ENCODE data around the gene EXOC3L4. TPM values are rescaled to one million over a fixed set of nuclear protein-coding genes. Genes with fewer than 3 reads are reported as not detected.

Gene EXOC3L4
- total and polyA plus RNA-seq, 5 donors from 2014 or later: not detected

GRCh38 chr14:103097994-103098957 is 3.8 kb downstream of the EXOC3L4 start:
- H3K4me3 Mint-ChIP-seq: no peak overlapping the region
- H3K4me3 ChIP-seq (ENCODE audit: low read depth, low read length): no peak overlapping the region
- H3K27me3 ChIP-seq (ENCODE audit: control insufficient read depth, insufficient read depth, low read length): no peaks in the 10 kb centered on the region
- H3K4me1 ChIP-seq (ENCODE audit: control insufficient read depth, insufficient read depth, low read length, poor library complexity, severe bottlenecking): no peaks in the 10 kb centered on the region
- H3K27me3 Mint-ChIP-seq: peaks cover 14% of the 10 kb centered on the region
- DNase-seq (no peak), ATAC-seq (ENCODE audit: low read depth in 2 of 2) (no peak)
- H3K27ac Mint-ChIP-seq: no peak overlapping the region
- H3K4me1 Mint-ChIP-seq: peaks cover 0 to 4% (median 0%) of the 10 kb centered on the region in 4 donors
- peaks cover 0 to 3% (median 0%) of the 10 kb centered on the region in 7 donors for H3K9me3 Mint-ChIP-seq
- no peaks in the 10 kb centered on the region for H3K9me3 ChIP-seq (ENCODE audit: control insufficient read depth in 2 of 2, low read length in 2 of 2)
- no peaks in the 10 kb centered on the region for H3K36me3 Mint-ChIP-seq
- no peaks in the 10 kb centered on the region for H3K36me3 ChIP-seq (ENCODE audit: control insufficient read depth, insufficient read depth, low read length)
- H3K27ac ChIP-seq (ENCODE audit: insufficient read depth, low read length, poor library complexity, severe bottlenecking): no peak overlapping the region

- Mint-ChIP-seq H3K27ac (no peak overlapping the region), H3K27me3 (peaks cover 14% of the 10 kb centered on the region), H3K4me3 (no peak overlapping the region), H3K9me3 (peaks cover 0 to 3% (median 0%) of the 10 kb centered on the region in 7 donors), H3K36me3 (no peaks in the 10 kb centered on the region), H3K4me1 (peaks cover 0 to 7% (median 0%) of the 10 kb centered on the region in 4 donors)
- no peaks in the 10 kb centered on the region for H3K27me3 ChIP-seq (ENCODE audit: control insufficient read depth, insufficient read depth, low read length)
- H3K4me3 ChIP-seq (ENCODE audit: low read depth, low read length): no peak overlapping the region
- DNase-seq (no peak), ATAC-seq (ENCODE audit: low read depth in 2 of 2) (no peak)
- no peaks in the 10 kb centered on the region for H3K4me1 ChIP-seq (ENCODE audit: control insufficient read depth, insufficient read depth, low read length, poor library complexity, severe bottlenecking)
- no peaks in the 10 kb centered on the region for H3K36me3 ChIP-seq (ENCODE audit: control insufficient read depth, insufficient read depth, low read length)
- no peaks in the 10 kb centered on the region for H3K9me3 ChIP-seq (ENCODE audit: control insufficient read depth in 2 of 2, low read length in 2 of 2)
- no peak overlapping the region for H3K27ac ChIP-seq (ENCODE audit: insufficient read depth, low read length, poor library complexity, severe bottlenecking)
Measured at GRCh38 chr14:103099081-103099732, 4.7 kb downstream of the EXOC3L4 start.

GRCh38 chr14:103099733-103100280 is 5.3 kb downstream of the EXOC3L4 start:
- Histone ChIP-seq H3K27ac (ENCODE audit: insufficient read depth, low read length, poor library complexity, severe bottlenecking) (no peak overlapping the region), H3K27me3 (ENCODE audit: control insufficient read depth, insufficient read depth, low read length) (no peaks in the 10 kb centered on the region), H3K4me3 (ENCODE audit: low read depth, low read length) (no peak overlapping the region), H3K4me1 (ENCODE audit: control insufficient read depth, insufficient read depth, low read length, poor library complexity, severe bottlenecking) (peaks cover 4% of the 10 kb centered on the region), H3K9me3 (ENCODE audit: control insufficient read depth in 2 of 2, low read length in 2 of 2) (no peaks in the 10 kb centered on the region), H3K36me3 (ENCODE audit: control insufficient read depth, insufficient read depth, low read length) (no peaks in the 10 kb centered on the region)
- Mint-ChIP-seq H3K4me1 (peaks cover 0 to 9% (median under 1%) of the 10 kb centered on the region in 4 donors), H3K9me3 (peaks cover 0 to 3% (median 0%) of the 10 kb centered on the region in 7 donors), H3K36me3 (no peaks in the 10 kb centered on the region), H3K27me3 (peaks cover 17% of the 10 kb centered on the region), H3K27ac (no peak overlapping the region), H3K4me3 (no peak overlapping the region)
- DNase-seq (no peak), ATAC-seq (ENCODE audit: low read depth in 2 of 2) (no peak)

DNA sequence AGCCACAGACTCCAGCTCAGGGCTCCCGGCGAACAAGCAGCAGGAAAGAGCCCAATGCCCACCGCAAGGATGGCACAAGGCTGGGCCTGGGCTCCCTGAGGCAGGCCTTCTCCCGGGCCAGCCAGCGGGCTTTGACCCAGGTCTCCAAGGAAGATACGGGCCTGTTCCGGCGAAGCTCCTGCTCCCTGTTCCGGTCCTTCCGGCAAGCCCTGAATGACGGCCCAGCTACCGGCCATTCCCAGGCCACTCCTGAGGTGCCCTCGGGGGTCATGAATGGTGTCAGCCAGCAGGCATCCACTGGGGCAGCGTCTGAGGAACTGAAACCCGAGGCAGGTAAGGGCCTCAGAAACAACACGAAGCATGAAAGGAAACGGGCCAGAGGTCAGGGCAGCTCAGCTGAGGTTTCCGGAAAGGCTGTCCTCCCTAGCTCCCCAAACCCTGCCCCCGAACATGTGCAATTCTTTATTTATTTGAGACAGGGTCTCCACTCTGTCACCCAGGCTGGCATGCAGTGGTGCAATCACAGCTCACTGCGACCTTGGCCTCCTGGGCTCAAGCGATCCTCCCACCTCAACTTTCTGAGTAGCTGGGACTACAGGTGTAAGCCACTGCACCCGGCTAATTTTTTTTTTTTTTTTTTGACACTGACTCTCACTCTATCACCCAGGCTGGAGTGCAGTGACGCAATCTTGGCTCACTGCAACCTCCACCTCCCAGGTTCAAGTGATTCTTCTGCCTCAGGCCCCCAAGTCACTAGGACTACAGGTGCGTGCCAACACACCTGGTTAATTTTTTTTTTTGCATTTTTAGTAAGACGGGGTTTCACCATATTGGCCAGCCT is 6.0 kb downstream of the EXOC3L4 start:
- ATAC-seq (ENCODE audit: low read depth in 2 of 2) (no peak), DNase-seq (no peak)
- Histone ChIP-seq H3K36me3 (ENCODE audit: control insufficient read depth, insufficient read depth, low read length) (no peaks in the 10 kb centered on the region), H3K27ac (ENCODE audit: insufficient read depth, low read length, poor library complexity, severe bottlenecking) (no peak overlapping the region), H3K27me3 (ENCODE audit: control insufficient read depth, insufficient read depth, low read length) (peaks cover 2% of the 10 kb centered on the region), H3K9me3 (ENCODE audit: control insufficient read depth in 2 of 2, low read length in 2 of 2) (no peaks in the 10 kb centered on the region), H3K4me3 (ENCODE audit: low read depth, low read length) (no peak overlapping the region), H3K4me1 (ENCODE audit: control insufficient read depth, insufficient read depth, low read length, poor library complexity, severe bottlenecking) (peaks cover 6% of the 10 kb centered on the region)
- no peaks in the 10 kb centered on the region for H3K36me3 Mint-ChIP-seq
- peaks cover 22% of the 10 kb centered on the region for H3K27me3 Mint-ChIP-seq
- peaks cover 0 to 14% (median 5%) of the 10 kb centered on the region in 4 donors for H3K4me1 Mint-ChIP-seq
- peaks cover 0 to 3% (median 0%) of the 10 kb centered on the region in 7 donors for H3K9me3 Mint-ChIP-seq
- no peak overlapping the region for H3K4me3 Mint-ChIP-seq
- H3K27ac Mint-ChIP-seq: no peak overlapping the region

DNA sequence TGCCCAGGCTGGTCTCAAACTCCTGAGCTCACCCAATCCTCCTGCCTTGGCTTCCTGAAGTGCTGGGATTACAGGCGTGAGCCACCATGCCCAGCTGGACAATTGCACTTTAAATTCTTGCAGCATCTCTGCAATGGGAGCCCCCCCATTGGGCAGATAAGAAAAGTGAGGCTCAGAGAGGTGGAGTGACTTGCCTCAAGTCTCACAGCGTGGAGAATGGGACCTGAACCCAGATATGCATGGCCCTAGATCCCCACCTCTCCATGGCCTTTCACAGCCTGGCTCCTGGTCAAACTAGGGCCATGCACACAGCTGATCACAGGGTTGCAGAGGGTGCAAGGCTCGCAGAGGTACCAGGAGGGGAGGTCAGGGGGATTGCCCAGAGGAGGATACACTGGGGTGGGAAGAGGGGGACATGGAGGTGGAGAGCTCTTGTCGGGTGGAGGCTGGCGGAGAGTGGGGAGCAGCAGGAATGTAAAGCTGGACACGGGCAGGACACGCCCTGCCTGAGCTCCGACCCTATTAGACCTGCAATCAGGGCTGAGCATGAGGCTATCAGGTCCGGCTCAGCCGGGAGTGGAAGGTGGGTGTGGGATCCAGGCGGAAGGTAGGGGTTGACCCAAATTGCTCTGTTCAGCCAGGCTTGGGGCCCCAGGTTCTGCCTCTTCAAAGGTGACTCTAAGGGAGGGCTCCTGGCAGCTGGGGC is 6.9 kb downstream of the EXOC3L4 start:
- H3K27ac ChIP-seq (ENCODE audit: insufficient read depth, low read length, poor library complexity, severe bottlenecking): no peak overlapping the region
- DNase-seq: no peak
- Mint-ChIP-seq H3K27me3 (peaks cover 31% of the 10 kb centered on the region), H3K9me3 (peaks cover 0 to 3% (median 0%) of the 10 kb centered on the region in 7 donors), H3K27ac (no peak overlapping the region), H3K36me3 (no peaks in the 10 kb centered on the region), H3K4me3 (no peak overlapping the region), H3K4me1 (peaks cover 0 to 17% (median 5%) of the 10 kb centered on the region in 4 donors)
- no peak for ATAC-seq (ENCODE audit: low read depth in 2 of 2)
- peaks cover 2% of the 10 kb centered on the region for H3K27me3 ChIP-seq (ENCODE audit: control insufficient read depth, insufficient read depth, low read length)
- H3K9me3 ChIP-seq (ENCODE audit: control insufficient read depth in 2 of 2, low read length in 2 of 2): no peaks in the 10 kb centered on the region
- no peaks in the 10 kb centered on the region for H3K36me3 ChIP-seq (ENCODE audit: control insufficient read depth, insufficient read depth, low read length)
- H3K4me1 ChIP-seq (ENCODE audit: control insufficient read depth, insufficient read depth, low read length, poor library complexity, severe bottlenecking): peaks cover 6% of the 10 kb centered on the region
- H3K4me3 ChIP-seq (ENCODE audit: low read depth, low read length): no peak overlapping the region

GRCh38 chr14:103101963-103102688 is 7.6 kb downstream of the EXOC3L4 start:
- Histone ChIP-seq H3K4me1 (ENCODE audit: control insufficient read depth, insufficient read depth, low read length, poor library complexity, severe bottlenecking) (peaks cover 6% of the 10 kb centered on the region), H3K27me3 (ENCODE audit: control insufficient read depth, insufficient read depth, low read length) (peaks cover 2% of the 10 kb centered on the region), H3K4me3 (ENCODE audit: low read depth, low read length) (no peak overlapping the region), H3K27ac (ENCODE audit: insufficient read depth, low read length, poor library complexity, severe bottlenecking) (no peak overlapping the region), H3K9me3 (ENCODE audit: control insufficient read depth in 2 of 2, low read length in 2 of 2) (no peaks in the 10 kb centered on the region), H3K36me3 (ENCODE audit: control insufficient read depth, insufficient read depth, low read length) (no peaks in the 10 kb centered on the region)
- ATAC-seq (ENCODE audit: low read depth in 2 of 2): no peak
- Mint-ChIP-seq H3K9me3 (peaks cover 0 to 3% (median 0%) of the 10 kb centered on the region in 7 donors), H3K27me3 (peaks cover 27% of the 10 kb centered on the region), H3K27ac (no peak overlapping the region), H3K4me1 (peaks cover 0 to 17% (median 5%) of the 10 kb centered on the region in 4 donors), H3K4me3 (no peak overlapping the region), H3K36me3 (no peaks in the 10 kb centered on the region)
- DNase-seq: no peak

Data from CD4-positive, CD25-positive, alpha-beta regulatory T cell (primary cell).